Measurements from ENCODE around the gene CTDNEP1.
A peak's percentile ranks its signal among the peaks of the same experiment; 100 is the strongest.

CTDNEP1 gene

DNA sequence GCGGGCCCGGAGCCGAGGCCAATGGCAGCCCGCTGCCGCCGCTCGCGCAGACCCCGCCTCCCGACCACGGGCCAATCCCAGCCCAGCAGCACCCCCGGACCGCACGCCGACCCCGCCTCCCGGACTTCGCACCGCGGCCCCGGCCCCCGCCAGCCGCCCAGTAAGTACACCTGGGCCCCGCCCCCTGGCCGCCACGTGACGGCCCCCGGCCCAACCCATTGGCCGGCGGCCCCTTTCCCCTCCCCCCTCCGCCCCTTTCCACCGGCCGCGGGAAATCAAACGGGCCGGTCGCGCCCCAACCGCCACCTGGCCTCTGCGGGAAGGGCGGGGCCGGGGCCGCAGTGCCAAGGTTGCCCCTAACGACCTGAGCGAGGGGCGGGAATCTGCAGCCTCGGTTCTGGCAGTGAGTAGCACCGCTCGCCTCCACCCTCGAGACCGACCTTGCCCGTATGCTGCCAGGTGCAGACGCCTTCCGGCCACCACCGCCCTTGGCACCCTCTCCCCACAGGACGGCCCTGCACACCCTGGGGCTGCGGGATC is 43.1 kb upstream of the CTDNEP1 start, which contains the start of gene YBX2:
Gene YBX2, minus strand, starts transcription at position 26 of the 540 bp plus-strand sequence. CDS start 139 bp downstream, outside the sequence.
- H3K23ac ChIP-seq (ENCODE audit: low read depth, low read length, poor library complexity), result peak within 1 kb of the TSS; percentile 89
- H2BK120ac ChIP-seq (ENCODE audit: low read depth, low read length), result peak within 1 kb of the TSS; percentile 94
- no peak within 1 kb of the TSS for H3K14ac ChIP-seq (ENCODE audit: low read length)
- H3K4ac ChIP-seq (ENCODE audit: low read length), result no peak within 1 kb of the TSS
- H2BK12ac ChIP-seq (ENCODE audit: low read length), result no peak within 1 kb of the TSS
- no CpG with 5 or more reads among the region's 57 CpGs for WGBS, 2 donors (ENCODE audit: extremely low coverage in 2 of 2, insufficient read length in 2 of 2, insufficient replicate concordance in 1 of 2)
- H3K4me3 ChIP-seq (ENCODE audit: low read length in 2 of 2), result peak within 1 kb of the TSS; percentile 29 to 71
- H3K4me2 ChIP-seq (ENCODE audit: insufficient read depth, low read length, poor library complexity, severe bottlenecking), result peak within 1 kb of the TSS; percentile 80
- H4K8ac ChIP-seq (ENCODE audit: low read depth, low read length), result peak within 1 kb of the TSS; percentile 17
- no peaks in the 10 kb centered on the region for H3K36me3 ChIP-seq (replicated peaks in 1 of 2; ENCODE audit: control insufficient read depth in 2 of 2, insufficient read depth in 2 of 2, low read length in 2 of 2)
- H4K91ac ChIP-seq (ENCODE audit: low read depth, low read length, poor library complexity), result no peak within 1 kb of the TSS
- H2AK5ac ChIP-seq (ENCODE audit: low read depth, low read length), result peak within 1 kb of the TSS; percentile 94
- peaks cover 4% of the 10 kb centered on the region for H3K79me1 ChIP-seq (ENCODE audit: low read depth, low read length)
- peak within 1 kb of the TSS; percentile 96 for H3K18ac ChIP-seq (ENCODE audit: low read length)
- H2BK15ac ChIP-seq (ENCODE audit: low read length), result peak within 1 kb of the TSS; percentile 49
- H3K9me3 ChIP-seq (replicated peaks in 1 of 2; ENCODE audit: control insufficient read depth in 2 of 2, insufficient read depth in 1 of 2, low read depth in 1 of 2, low read length in 2 of 2), result peaks cover 0 to 3% of the 10 kb centered on the region in 2 donors
- no peak within 1 kb of the TSS for H2BK5ac ChIP-seq (ENCODE audit: low read length)
- H3K9ac ChIP-seq (ENCODE audit: low read depth, low read length, poor library complexity), result no peak within 1 kb of the TSS
- H3K27me3 ChIP-seq (ENCODE audit: control insufficient read depth in 3 of 3, insufficient read depth in 3 of 3, low read depth in 1 of 3, low read length in 3 of 3), result peaks cover 10 to 48% (median 44%) of the 10 kb centered on the region in 3 experiments
- no peak for DNase-seq (ENCODE audit: low spot score)
- H3K27ac ChIP-seq (replicated peaks; ENCODE audit: low read length), result no peak within 1 kb of the TSS
- peak within 1 kb of the TSS; percentile 87 for H2AFZ ChIP-seq (ENCODE audit: low read length)
- H3K4me1 ChIP-seq (ENCODE audit: control insufficient read depth in 2 of 2, insufficient read depth in 1 of 2, low read depth in 1 of 2, low read length in 2 of 2), result peaks cover 7 to 22% of the 10 kb centered on the region in 2 donors

DNA sequence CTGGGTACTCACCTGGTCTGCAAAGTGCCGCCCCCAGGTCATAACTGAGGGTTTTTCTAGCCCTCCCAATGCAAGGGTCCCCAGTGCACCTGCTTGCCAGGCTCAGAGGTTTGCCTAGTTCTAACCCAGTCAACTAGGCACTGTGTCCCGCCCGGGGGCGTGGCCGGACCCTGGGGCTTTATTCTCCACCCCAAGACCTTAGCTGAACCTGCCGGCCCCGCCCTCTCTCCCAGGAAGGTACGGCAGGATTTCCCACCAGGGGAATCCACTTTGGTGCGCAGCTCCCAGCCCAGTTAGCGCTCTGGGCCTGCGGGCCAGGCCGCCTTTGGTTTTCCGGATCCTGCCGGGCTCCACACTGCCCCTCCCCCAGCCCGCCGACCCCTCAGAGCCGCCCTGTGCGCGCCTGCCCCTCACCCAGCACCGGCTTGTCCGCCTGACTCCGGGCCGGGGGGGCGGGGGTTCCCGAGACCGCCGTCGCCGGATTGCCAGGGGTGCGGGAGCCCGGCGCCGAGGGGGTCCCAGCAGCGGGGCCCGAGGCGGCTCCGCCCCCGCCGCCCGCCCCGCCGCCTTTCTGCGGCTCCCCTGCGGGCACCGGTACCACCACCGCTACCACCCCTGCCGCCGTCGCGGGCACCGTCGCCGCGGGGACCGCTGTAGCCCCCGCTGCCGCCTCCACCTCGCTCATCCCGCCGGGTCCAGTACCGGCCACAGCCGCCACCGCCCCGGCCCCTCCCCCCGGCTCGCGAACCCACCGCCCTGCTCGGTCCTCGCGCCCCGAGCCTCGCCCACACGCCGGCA is 42.5 kb upstream of the CTDNEP1 start:
- Histone ChIP-seq H3K4me3 (ENCODE audit: low read length in 2 of 2) (peak overlapping the region; percentile 22 to 48), H2AFZ (ENCODE audit: low read length) (peak overlapping the region; percentile 87), H4K8ac (ENCODE audit: low read depth, low read length) (no peak overlapping the region), H3K36me3 (replicated peaks in 1 of 2; ENCODE audit: control insufficient read depth in 2 of 2, insufficient read depth in 2 of 2, low read length in 2 of 2) (no peaks in the 10 kb centered on the region), H3K23ac (ENCODE audit: low read depth, low read length, poor library complexity) (peak overlapping the region; percentile 43), H3K14ac (ENCODE audit: low read length) (no peak overlapping the region), H2BK120ac (ENCODE audit: low read depth, low read length) (no peak overlapping the region), H4K91ac (ENCODE audit: low read depth, low read length, poor library complexity) (no peak overlapping the region), H2BK5ac (ENCODE audit: low read length) (no peak overlapping the region), H3K79me1 (ENCODE audit: low read depth, low read length) (peaks cover 4% of the 10 kb centered on the region), H2AK5ac (ENCODE audit: low read depth, low read length) (peak overlapping the region; percentile 4), H3K4me2 (ENCODE audit: insufficient read depth, low read length, poor library complexity, severe bottlenecking) (peak overlapping the region; percentile 54), H2BK15ac (ENCODE audit: low read length) (peak overlapping the region; percentile 49), H3K18ac (ENCODE audit: low read length) (peak overlapping the region; percentile 85), H3K9me3 (replicated peaks in 1 of 2; ENCODE audit: control insufficient read depth in 2 of 2, insufficient read depth in 1 of 2, low read depth in 1 of 2, low read length in 2 of 2) (peaks cover 0 to 3% of the 10 kb centered on the region in 2 donors), H3K27ac (replicated peaks; ENCODE audit: low read length) (no peak overlapping the region), H3K4ac (ENCODE audit: low read length) (no peak overlapping the region), H3K27me3 (ENCODE audit: control insufficient read depth in 3 of 3, insufficient read depth in 3 of 3, low read depth in 1 of 3, low read length in 3 of 3) (peaks cover 10 to 48% (median 44%) of the 10 kb centered on the region in 3 experiments), H3K9ac (ENCODE audit: low read depth, low read length, poor library complexity) (no peak overlapping the region), H3K4me1 (ENCODE audit: control insufficient read depth in 2 of 2, insufficient read depth in 1 of 2, low read depth in 1 of 2, low read length in 2 of 2) (peaks cover 7 to 22% of the 10 kb centered on the region in 2 donors), H2BK12ac (ENCODE audit: low read length) (no peak overlapping the region)
- no CpG with 5 or more reads among the region's 75 CpGs for WGBS, 2 donors (ENCODE audit: extremely low coverage in 2 of 2, insufficient read length in 2 of 2, insufficient replicate concordance in 1 of 2)
- no peak for DNase-seq (ENCODE audit: low spot score)

DNA sequence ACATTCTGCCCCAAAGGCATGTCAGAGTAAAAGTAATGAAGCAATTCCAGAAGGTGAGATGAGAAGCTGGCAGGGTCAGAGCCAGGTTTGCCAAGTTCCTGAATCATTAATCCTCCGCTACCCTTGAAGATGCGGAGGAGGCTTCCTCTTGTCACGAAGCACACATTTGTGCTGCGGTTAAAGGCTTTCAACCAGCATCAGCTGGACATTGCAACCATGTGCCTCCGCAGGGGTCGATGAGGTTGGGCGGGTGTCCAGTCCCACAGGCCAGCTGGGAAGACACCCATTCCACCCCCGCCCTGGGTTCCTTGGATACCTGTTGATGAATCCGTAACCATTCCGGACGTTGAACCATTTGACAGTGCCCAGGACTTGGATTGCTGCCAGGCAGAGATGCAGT is 41.6 kb upstream of the CTDNEP1 start:
- H2BK5ac ChIP-seq (ENCODE audit: low read length), result no peak overlapping the region
- H3K27me3 ChIP-seq (ENCODE audit: control insufficient read depth in 3 of 3, insufficient read depth in 3 of 3, low read depth in 1 of 3, low read length in 3 of 3), result peaks cover 10 to 48% (median 44%) of the 10 kb centered on the region in 3 experiments

GRCh38 chr17:7292729-7293128 is 41.2 kb upstream of the CTDNEP1 start:
- Histone ChIP-seq H3K4ac (ENCODE audit: low read length) (no peak overlapping the region), H3K36me3 (replicated peaks in 1 of 2; ENCODE audit: control insufficient read depth in 2 of 2, insufficient read depth in 2 of 2, low read length in 2 of 2) (no peaks in the 10 kb centered on the region), H4K8ac (ENCODE audit: low read depth, low read length) (no peak overlapping the region), H3K9me3 (replicated peaks in 1 of 2; ENCODE audit: control insufficient read depth in 2 of 2, insufficient read depth in 1 of 2, low read depth in 1 of 2, low read length in 2 of 2) (peaks cover 0 to 3% of the 10 kb centered on the region in 2 donors), H3K4me1 (ENCODE audit: control insufficient read depth in 2 of 2, insufficient read depth in 1 of 2, low read depth in 1 of 2, low read length in 2 of 2) (peaks cover 7 to 22% of the 10 kb centered on the region in 2 donors), H2BK5ac (ENCODE audit: low read length) (no peak overlapping the region), H2BK120ac (ENCODE audit: low read depth, low read length) (no peak overlapping the region), H2AFZ (ENCODE audit: low read length) (no peak overlapping the region), H3K4me2 (ENCODE audit: insufficient read depth, low read length, poor library complexity, severe bottlenecking) (no peak overlapping the region), H3K27me3 (ENCODE audit: control insufficient read depth in 3 of 3, insufficient read depth in 3 of 3, low read depth in 1 of 3, low read length in 3 of 3) (peaks cover 10 to 48% (median 44%) of the 10 kb centered on the region in 3 experiments), H2BK15ac (ENCODE audit: low read length) (no peak overlapping the region), H2AK5ac (ENCODE audit: low read depth, low read length) (no peak overlapping the region), H3K4me3 (ENCODE audit: low read length in 2 of 2) (no peak overlapping the region), H2BK12ac (ENCODE audit: low read length) (no peak overlapping the region), H3K27ac (replicated peaks; ENCODE audit: low read length) (no peak overlapping the region), H3K14ac (ENCODE audit: low read length) (no peak overlapping the region), H3K9ac (ENCODE audit: low read depth, low read length, poor library complexity) (no peak overlapping the region), H3K79me1 (ENCODE audit: low read depth, low read length) (peaks cover 4% of the 10 kb centered on the region), H3K18ac (ENCODE audit: low read length) (no peak overlapping the region), H4K91ac (ENCODE audit: low read depth, low read length, poor library complexity) (no peak overlapping the region), H3K23ac (ENCODE audit: low read depth, low read length, poor library complexity) (no peak overlapping the region)
- WGBS, 2 donors (ENCODE audit: extremely low coverage in 2 of 2, insufficient read length in 2 of 2, insufficient replicate concordance in 1 of 2), result no CpG with 5 or more reads among the region's 6 CpGs
- no peak for DNase-seq (ENCODE audit: low spot score)

More for the DNA sequence above, 41.6 kb upstream of the CTDNEP1 start:
- Histone ChIP-seq H3K27ac (replicated peaks; ENCODE audit: low read length) (no peak overlapping the region), H2AK5ac (ENCODE audit: low read depth, low read length) (no peak overlapping the region), H3K23ac (ENCODE audit: low read depth, low read length, poor library complexity) (no peak overlapping the region), H2BK12ac (ENCODE audit: low read length) (no peak overlapping the region), H3K4me3 (ENCODE audit: low read length in 2 of 2) (no peak overlapping the region), H2BK15ac (ENCODE audit: low read length) (no peak overlapping the region), H4K8ac (ENCODE audit: low read depth, low read length) (no peak overlapping the region), H3K18ac (ENCODE audit: low read length) (no peak overlapping the region), H3K4me1 (ENCODE audit: control insufficient read depth in 2 of 2, insufficient read depth in 1 of 2, low read depth in 1 of 2, low read length in 2 of 2) (peaks cover 7 to 22% of the 10 kb centered on the region in 2 donors), H3K9me3 (replicated peaks in 1 of 2; ENCODE audit: control insufficient read depth in 2 of 2, insufficient read depth in 1 of 2, low read depth in 1 of 2, low read length in 2 of 2) (peaks cover 0 to 3% of the 10 kb centered on the region in 2 donors), H3K79me1 (ENCODE audit: low read depth, low read length) (peaks cover 4% of the 10 kb centered on the region), H3K4me2 (ENCODE audit: insufficient read depth, low read length, poor library complexity, severe bottlenecking) (no peak overlapping the region), H3K36me3 (replicated peaks in 1 of 2; ENCODE audit: control insufficient read depth in 2 of 2, insufficient read depth in 2 of 2, low read length in 2 of 2) (no peaks in the 10 kb centered on the region), H4K91ac (ENCODE audit: low read depth, low read length, poor library complexity) (no peak overlapping the region), H3K14ac (ENCODE audit: low read length) (no peak overlapping the region), H3K4ac (ENCODE audit: low read length) (no peak overlapping the region), H3K9ac (ENCODE audit: low read depth, low read length, poor library complexity) (no peak overlapping the region), H2AFZ (ENCODE audit: low read length) (no peak overlapping the region), H2BK120ac (ENCODE audit: low read depth, low read length) (no peak overlapping the region)
- no CpG with 5 or more reads among the region's 11 CpGs for WGBS, 2 donors (ENCODE audit: extremely low coverage in 2 of 2, insufficient read length in 2 of 2, insufficient replicate concordance in 1 of 2)
- no peak for DNase-seq (ENCODE audit: low spot score)
